HG03060 (cell line): ENCODE results near the gene IL5RA.

Experiments
- ATAC-seq: cut with Tn5 transposase; IDR thresholded peaks from one replicate; pipeline ENCODE4 v1.9.1; 2021; ENCODE audit warnings: low read depth, moderate number of reproducible peaks; ENCODE audit not compliant: unreplicated experiment

The IL5RA gene

GRCh38 chr3:3109407-3110298 lies 521 bp downstream of the IL5RA start:
- peak; percentile 79 for ATAC-seq

- no peak for ATAC-seq
Observed at GRCh38 chr3:3107858-3108257, 2.3 kb downstream of the IL5RA start.

GRCh38 chr3:3107181-3107580 lies 3.0 kb downstream of the IL5RA start:
- ATAC-seq: no peak

GRCh38 chr3:3105815-3106214 lies 4.4 kb downstream of the IL5RA start:
- no peak for ATAC-seq

GRCh38 chr3:3105246-3105645 lies 4.9 kb downstream of the IL5RA start:
- ATAC-seq: no peak

- ATAC-seq: no peak
Observed at GRCh38 chr3:3102751-3103150, 7.4 kb downstream of the IL5RA start.

- peak; percentile 60 for ATAC-seq
Observed at GRCh38 chr3:3101660-3102458, 8.3 kb downstream of the IL5RA start.

GRCh38 chr3:3097958-3098357 lies 12.2 kb downstream of the IL5RA start:
- ATAC-seq: no peak

- peak; percentile 97 for ATAC-seq
Observed at GRCh38 chr3:3089017-3089416, 21.2 kb downstream of the IL5RA start.

GRCh38 chr3:3087716-3088465 lies 22.3 kb downstream of the IL5RA start:
- no peak for ATAC-seq

- ATAC-seq: no peak
Observed at GRCh38 chr3:3087279-3087678, 22.9 kb downstream of the IL5RA start.

GRCh38 chr3:3086239-3086638 lies 23.9 kb downstream of the IL5RA start:
- ATAC-seq: no peak

GRCh38 chr3:3085782-3086181 lies 24.4 kb downstream of the IL5RA start:
- no peak for ATAC-seq

GRCh38 chr3:3084890-3085289 lies 25.3 kb downstream of the IL5RA start:
- ATAC-seq: no peak

GRCh38 chr3:3082234-3082924 lies 27.8 kb downstream of the IL5RA start:
- ATAC-seq: peak; percentile 87

GRCh38 chr3:3081381-3082233 lies 28.6 kb downstream of the IL5RA start:
- ATAC-seq: peak; percentile 35

- ATAC-seq: no peak
Observed at GRCh38 chr3:3080309-3080708, 29.9 kb downstream of the IL5RA start.

GRCh38 chr3:3074551-3075257 lies 35.5 kb downstream of the IL5RA start:
- peak; percentile 78 for ATAC-seq

- no peak for ATAC-seq
Observed at GRCh38 chr3:3071136-3071535, 39.0 kb downstream of the IL5RA start.
